Stimulated activated naive B cell treated with anti-CD40 and anti-IgM and Interleukin-4, amounts not matched to agents 10 μg/mL and 1 μg/mL and 100 μg/mL, for 72 hours (primary cell): ENCODE results near the gene SYTL5.

Experiments used
- ATAC-seq, 2 donors: fragments of 150-1000 bp; cut with Tn5 transposase; replicated peaks; 2 replicates each; pipeline ENCODE4 v1.10.0; 2021; ENCODE audit warnings: moderate library complexity in 1 of 2
- DNase-seq: peaks from one replicate; pipeline ENCODE4 v3.0.0; 2021
- H3K27ac Mint-ChIP-seq: one replicate; pipeline ENCODE4 v1.8.0; 2022; ENCODE audit warnings: mild to moderate bottlenecking, mixed read lengths
- H3K27me3 Mint-ChIP-seq, 2 donors: one replicate each; pipeline ENCODE4 v1.8.0; 2022; ENCODE audit warnings: mixed read lengths in 2 of 2
- H3K36me3 Mint-ChIP-seq, 2 donors: one replicate each; pipeline ENCODE4 v1.8.0; 2022; ENCODE audit warnings: mixed read lengths in 2 of 2, mild to moderate bottlenecking in 1 of 2
- H3K4me1 Mint-ChIP-seq, 2 donors: one replicate each; pipeline ENCODE4 v1.8.0; 2022; ENCODE audit warnings: mixed read lengths in 2 of 2, mild to moderate bottlenecking in 1 of 2
- H3K4me3 Mint-ChIP-seq, 2 donors: one replicate each; pipeline ENCODE4 v1.8.0; 2022; ENCODE audit warnings: mild to moderate bottlenecking in 2 of 2, mixed read lengths in 2 of 2, moderate library complexity in 1 of 2
- H3K9me3 Mint-ChIP-seq, 2 donors: one replicate each; pipeline ENCODE4 v1.8.0; 2022; ENCODE audit warnings: mixed read lengths in 2 of 2, mild to moderate bottlenecking in 1 of 2

Gene SYTL5

GRCh38 chrX:38116706-38117105, 110.4 kb downstream of the SYTL5 start:
- Mint-ChIP-seq H3K27me3 (peaks cover 0 to 5% of the 10 kb centered on the region in 2 donors), H3K27ac (no peak overlapping the region), H3K9me3 (no peaks in the 10 kb centered on the region), H3K36me3 (no peaks in the 10 kb centered on the region), H3K4me1 (no peaks in the 10 kb centered on the region), H3K4me3 (no peak overlapping the region)
- DNase-seq: no peak
- ATAC-seq: no peak

- ATAC-seq (no peak), DNase-seq (no peak)
These were observed 111.1 kb downstream of the SYTL5 start for GRCh38 chrX:38117485-38117884.

GRCh38 chrX:38124000-38124399, 117.6 kb downstream of the SYTL5 start:
- no peaks in the 10 kb centered on the region for H3K4me1 Mint-ChIP-seq
- ATAC-seq (no peak), DNase-seq (no peak)
- no peaks in the 10 kb centered on the region for H3K36me3 Mint-ChIP-seq
- H3K4me3 Mint-ChIP-seq: no peak overlapping the region
- no peak overlapping the region for H3K27ac Mint-ChIP-seq
- no peaks in the 10 kb centered on the region for H3K9me3 Mint-ChIP-seq
- H3K27me3 Mint-ChIP-seq: peaks cover 5 to 9% of the 10 kb centered on the region in 2 donors

More at GRCh38 chrX:38117485-38117884, 111.1 kb downstream of the SYTL5 start:
- H3K4me1 Mint-ChIP-seq: no peaks in the 10 kb centered on the region
- no peak overlapping the region for H3K27ac Mint-ChIP-seq
- peaks cover 0 to 5% of the 10 kb centered on the region in 2 donors for H3K27me3 Mint-ChIP-seq
- no peaks in the 10 kb centered on the region for H3K36me3 Mint-ChIP-seq
- no peaks in the 10 kb centered on the region for H3K9me3 Mint-ChIP-seq
- H3K4me3 Mint-ChIP-seq: no peak overlapping the region

GRCh38 chrX:38126179-38126578, 119.8 kb downstream of the SYTL5 start:
- no peak for ATAC-seq
- H3K36me3 Mint-ChIP-seq: no peaks in the 10 kb centered on the region
- no peaks in the 10 kb centered on the region for H3K4me1 Mint-ChIP-seq
- no peak overlapping the region for H3K27ac Mint-ChIP-seq
- H3K27me3 Mint-ChIP-seq: peaks cover 5 to 18% of the 10 kb centered on the region in 2 donors
- DNase-seq: no peak
- no peaks in the 10 kb centered on the region for H3K9me3 Mint-ChIP-seq
- no peak overlapping the region for H3K4me3 Mint-ChIP-seq

GRCh38 chrX:38127961-38128360, 121.6 kb downstream of the SYTL5 start:
- Mint-ChIP-seq H3K9me3 (no peaks in the 10 kb centered on the region), H3K27ac (no peak overlapping the region), H3K4me3 (no peak overlapping the region), H3K27me3 (peaks cover 5 to 15% of the 10 kb centered on the region in 2 donors), H3K36me3 (no peaks in the 10 kb centered on the region), H3K4me1 (no peaks in the 10 kb centered on the region)
- DNase-seq (no peak), ATAC-seq (no peak)

GRCh38 chrX:38129366-38129765, 123.0 kb downstream of the SYTL5 start:
- Mint-ChIP-seq H3K4me1 (no peaks in the 10 kb centered on the region), H3K27me3 (peaks cover 7 to 14% of the 10 kb centered on the region in 2 donors), H3K4me3 (no peak overlapping the region), H3K9me3 (no peaks in the 10 kb centered on the region), H3K27ac (no peak overlapping the region), H3K36me3 (no peaks in the 10 kb centered on the region)
- ATAC-seq: no peak
- no peak for DNase-seq

- Mint-ChIP-seq H3K4me1 (no peaks in the 10 kb centered on the region), H3K27me3 (peaks cover 5 to 6% of the 10 kb centered on the region in 2 donors), H3K9me3 (no peaks in the 10 kb centered on the region), H3K4me3 (no peak overlapping the region), H3K36me3 (no peaks in the 10 kb centered on the region), H3K27ac (no peak overlapping the region)
- ATAC-seq (no peak), DNase-seq (no peak)
These were observed 132.0 kb downstream of the SYTL5 start for GRCh38 chrX:38138157-38138891.

GRCh38 chrX:38138900-38139299, 132.5 kb downstream of the SYTL5 start:
- Mint-ChIP-seq H3K36me3 (no peaks in the 10 kb centered on the region), H3K9me3 (no peaks in the 10 kb centered on the region), H3K4me1 (no peaks in the 10 kb centered on the region), H3K27ac (no peak overlapping the region), H3K27me3 (peaks cover 5 to 6% of the 10 kb centered on the region in 2 donors), H3K4me3 (no peak overlapping the region)
- no peak for ATAC-seq
- no peak for DNase-seq

- H3K4me3 Mint-ChIP-seq: no peak overlapping the region
- no peak for ATAC-seq
- H3K4me1 Mint-ChIP-seq: no peaks in the 10 kb centered on the region
- peaks cover 10 to 13% of the 10 kb centered on the region in 2 donors for H3K27me3 Mint-ChIP-seq
- no peaks in the 10 kb centered on the region for H3K9me3 Mint-ChIP-seq
- no peaks in the 10 kb centered on the region for H3K36me3 Mint-ChIP-seq
- DNase-seq: no peak
- no peak overlapping the region for H3K27ac Mint-ChIP-seq
These were observed 136.3 kb downstream of the SYTL5 start for GRCh38 chrX:38142610-38143009.

GRCh38 chrX:38149016-38149415, 142.7 kb downstream of the SYTL5 start:
- Mint-ChIP-seq H3K27me3 (peaks cover 17 to 30% of the 10 kb centered on the region in 2 donors), H3K36me3 (no peaks in the 10 kb centered on the region), H3K4me1 (no peaks in the 10 kb centered on the region), H3K27ac (no peak overlapping the region), H3K4me3 (no peak overlapping the region), H3K9me3 (no peaks in the 10 kb centered on the region)
- ATAC-seq (no peak), DNase-seq (no peak)

GRCh38 chrX:38150993-38151392, 144.6 kb downstream of the SYTL5 start:
- Mint-ChIP-seq H3K27me3 (peaks cover 7 to 29% of the 10 kb centered on the region in 2 donors), H3K36me3 (no peaks in the 10 kb centered on the region), H3K4me1 (no peaks in the 10 kb centered on the region), H3K27ac (no peak overlapping the region), H3K9me3 (no peaks in the 10 kb centered on the region), H3K4me3 (no peak overlapping the region)
- DNase-seq (no peak), ATAC-seq (no peak)

GRCh38 chrX:38151441-38151840, 145.1 kb downstream of the SYTL5 start:
- Mint-ChIP-seq H3K27me3 (peaks cover 7 to 29% of the 10 kb centered on the region in 2 donors), H3K9me3 (no peaks in the 10 kb centered on the region), H3K27ac (no peak overlapping the region), H3K4me3 (no peak overlapping the region), H3K4me1 (no peaks in the 10 kb centered on the region), H3K36me3 (no peaks in the 10 kb centered on the region)
- DNase-seq (no peak), ATAC-seq (no peak)

- ATAC-seq (no peak), DNase-seq (no peak)
- H3K36me3 Mint-ChIP-seq: no peaks in the 10 kb centered on the region
- H3K4me3 Mint-ChIP-seq: no peak overlapping the region
- no peak overlapping the region for H3K27ac Mint-ChIP-seq
- H3K27me3 Mint-ChIP-seq: peaks cover 7 to 29% of the 10 kb centered on the region in 2 donors
- no peaks in the 10 kb centered on the region for H3K4me1 Mint-ChIP-seq
- no peaks in the 10 kb centered on the region for H3K9me3 Mint-ChIP-seq
These were observed 148.0 kb downstream of the SYTL5 start for GRCh38 chrX:38154340-38154739.

GRCh38 chrX:38154818-38155217, 148.5 kb downstream of the SYTL5 start:
- DNase-seq (no peak), ATAC-seq (no peak)
- Mint-ChIP-seq H3K4me1 (no peaks in the 10 kb centered on the region), H3K27ac (no peak overlapping the region), H3K9me3 (no peaks in the 10 kb centered on the region), H3K27me3 (peaks cover 7 to 28% of the 10 kb centered on the region in 2 donors), H3K4me3 (no peak overlapping the region), H3K36me3 (no peaks in the 10 kb centered on the region)

GRCh38 chrX:38156838-38157237, 150.5 kb downstream of the SYTL5 start:
- no peak for ATAC-seq
- Mint-ChIP-seq H3K4me3 (no peak overlapping the region), H3K4me1 (no peaks in the 10 kb centered on the region), H3K36me3 (no peaks in the 10 kb centered on the region), H3K9me3 (no peaks in the 10 kb centered on the region), H3K27ac (no peak overlapping the region), H3K27me3 (peaks cover 0 to 24% of the 10 kb centered on the region in 2 donors)
- DNase-seq: no peak
